IMR-90 (cell line): ENCODE results near the gene DDX41. TPM values are rescaled to one million over a fixed set of nuclear protein-coding genes. Genes with fewer than 3 reads are reported as not detected.

Source experiments
- ATAC-seq: fragments of 200-7000 bp; cut with Tn5 transposase; 2 replicates; pipeline ENCODE4 v1.9.1; 2020; ENCODE audit warnings: low read depth, mild to moderate bottlenecking, moderate library complexity
- BruUV-seq: library from RNA; stranded (reverse); fragments of 400-500 nt; replicated peaks from 2 replicates; lab custom pipeline; 2021; lab: Mats Ljungman, UMichigan
- CTCF ChIA-PET: fragments of 300-600 bp; formaldehyde crosslinking; extraction: SDS; loops from one replicate; lab custom pipeline; 2021; ENCODE audit warnings: antibody characterized with exemption; lab: Yijun Ruan, JAX
- POLR2A ChIA-PET: fragments of 300-600 bp; sonication (Branson Sonifier 250); formaldehyde crosslinking; loops from one replicate; lab custom pipeline; 2022; ENCODE audit warnings: antibody characterized with exemption; ENCODE audit not compliant: unreplicated experiment; lab: Charles Lee
- DNase-seq: peaks from one replicate; pipeline ENCODE4 v3.0.0; 2013
- H2AFZ ChIP-seq: replicated peaks from 2 replicates; pipeline ENCODE3; 2013; ENCODE audit warnings: low read length, mild to moderate bottlenecking; ENCODE audit not compliant: poor library complexity
- H2AK5ac ChIP-seq: 2 replicates; pipeline ENCODE4 v1.6.1; 2013; ENCODE audit warnings: low read depth, low read length, inconsistent platforms
- H2AK9ac ChIP-seq: replicated peaks from 2 replicates; pipeline ENCODE3; 2013; ENCODE audit warnings: mild to moderate bottlenecking, low read depth, low read length, moderate library complexity; ENCODE audit not compliant: poor library complexity
- H2BK120ac ChIP-seq: 2 replicates; pipeline ENCODE4 v1.6.1; 2013; ENCODE audit warnings: low read depth, low read length, inconsistent platforms
- H2BK15ac ChIP-seq: 3 replicates; pipeline ENCODE4 v1.6.1; 2013; ENCODE audit warnings: low read depth, low read length, inconsistent platforms
- H2BK20ac ChIP-seq: 2 replicates; pipeline ENCODE4 v1.6.1; 2013; ENCODE audit warnings: low read depth, mild to moderate bottlenecking, inconsistent platforms, low read length, moderate library complexity
- H2BK5ac ChIP-seq: 2 replicates; pipeline ENCODE4 v1.6.1; 2013; ENCODE audit warnings: mild to moderate bottlenecking, low read depth, low read length, inconsistent platforms; ENCODE audit not compliant: poor library complexity, severe bottlenecking
- H3K14ac ChIP-seq: replicated peaks from 2 replicates; pipeline ENCODE4 v1.6.1; 2013; ENCODE audit warnings: low read depth, low read length, inconsistent platforms
- H3K18ac ChIP-seq: 2 replicates; pipeline ENCODE4 v1.6.1; 2013; ENCODE audit warnings: low read depth, low read length, control low read depth
- H3K23ac ChIP-seq: 2 replicates; pipeline ENCODE4 v1.6.1; 2013; ENCODE audit warnings: low read depth, low read length, inconsistent platforms
- H3K27ac ChIP-seq: 2 replicates; pipeline ENCODE4 v1.5.1; 2013; ENCODE audit warnings: mild to moderate bottlenecking, control low read depth, low read length; ENCODE audit not compliant: insufficient read depth
- H3K27me3 ChIP-seq: 2 replicates; pipeline ENCODE4 v1.6.1; 2013; ENCODE audit warnings: low read length; ENCODE audit not compliant: control insufficient read depth, insufficient read depth
- H3K36me3 ChIP-seq: 2 replicates; pipeline ENCODE4 v1.6.1; 2013; ENCODE audit warnings: low read length, mixed read lengths; ENCODE audit not compliant: control insufficient read depth, insufficient read depth
- H3K4ac ChIP-seq: 2 replicates; pipeline ENCODE4 v1.6.1; 2013; ENCODE audit warnings: low read depth, low read length, inconsistent platforms
- H3K4me1 ChIP-seq: 2 replicates; pipeline ENCODE4 v1.6.1; 2013; ENCODE audit warnings: low read length, mixed read lengths; ENCODE audit not compliant: control insufficient read depth, insufficient read depth
- H3K4me2 ChIP-seq: 2 replicates; pipeline ENCODE4 v1.6.1; 2013; ENCODE audit warnings: low read depth, mild to moderate bottlenecking, control low read depth, low read length, moderate library complexity
- H3K4me3 ChIP-seq: 2 replicates; pipeline ENCODE4 v1.5.1; 2013; ENCODE audit warnings: low read depth, mild to moderate bottlenecking, control low read depth, low read length, moderate library complexity; ENCODE audit not compliant: insufficient read depth
- H3K56ac ChIP-seq: 2 replicates; pipeline ENCODE4 v1.6.1; 2013; ENCODE audit warnings: low read length, inconsistent platforms; ENCODE audit not compliant: insufficient read depth; ENCODE audit errors: extremely low read depth
- H3K79me1 ChIP-seq, 2 experiments: 2 replicates each; pipeline ENCODE4 v1.6.1; 2013; ENCODE audit warnings: low read length in 2 of 2, inconsistent platforms in 1 of 2, low read depth in 1 of 2
- H3K9ac ChIP-seq: 2 replicates; pipeline ENCODE4 v1.6.1; 2013; ENCODE audit warnings: low read depth, low read length, control low read depth
- H3K9me1 ChIP-seq: 2 replicates; pipeline ENCODE4 v1.6.1; 2013; ENCODE audit warnings: low read length, inconsistent platforms; ENCODE audit not compliant: insufficient read depth
- H3K9me3 ChIP-seq: 2 replicates; pipeline ENCODE4 v1.6.1; 2013; ENCODE audit warnings: low read length; ENCODE audit not compliant: control insufficient read depth, insufficient read depth
- H4K20me1 ChIP-seq: 2 replicates; pipeline ENCODE4 v1.6.1; 2013; ENCODE audit warnings: low read length, inconsistent platforms; ENCODE audit not compliant: insufficient read depth
- H4K5ac ChIP-seq: 2 replicates; pipeline ENCODE4 v1.6.1; 2013; ENCODE audit warnings: mild to moderate bottlenecking, low read depth, low read length, control low read depth
- H4K8ac ChIP-seq, 2 experiments: 2 replicates each; pipeline ENCODE4 v1.6.1; 2013; ENCODE audit warnings: low read depth in 2 of 2, low read length in 2 of 2, control low read depth in 1 of 2, inconsistent platforms in 1 of 2
- H4K91ac ChIP-seq: 2 replicates; pipeline ENCODE4 v1.6.1; 2013; ENCODE audit warnings: low read depth, low read length, inconsistent platforms; ENCODE audit not compliant: insufficient read depth
- ELK1 ChIP-seq: fragments of 150-350 bp; IDR thresholded peaks from 2 replicates; pipeline ENCODE4 v1.6.1; 2016; ENCODE audit warnings: low read depth, mild to moderate bottlenecking, low read length, moderate library complexity, borderline replicate concordance
- FOS ChIP-seq: fragments of 150-350 bp; IDR thresholded peaks from 2 replicates; pipeline ENCODE4 v1.6.1; 2016; ENCODE audit warnings: low read depth, low read length
- POLR2A ChIP-seq: IDR thresholded peaks from 2 replicates; pipeline ENCODE4 v1.6.1; 2012; ENCODE audit warnings: mild to moderate bottlenecking, low read depth, low read length
- RAD21 ChIP-seq: IDR thresholded peaks from 2 replicates; pipeline ENCODE4 v1.6.1; 2012; ENCODE audit warnings: low read length, improper control_type of control experiment
- RCOR1 ChIP-seq: IDR thresholded peaks from 2 replicates; pipeline ENCODE4 v1.6.1; 2012; ENCODE audit warnings: mild to moderate bottlenecking, low read length, improper control_type of control experiment; ENCODE audit not compliant: insufficient replicate concordance
- RFX5 ChIP-seq: IDR thresholded peaks from 2 replicates; pipeline ENCODE4 v1.8.0; 2012; ENCODE audit warnings: low read depth, mild to moderate bottlenecking, low read length, moderate library complexity
- USF2 ChIP-seq: fragments of 150-350 bp; IDR thresholded peaks from 2 replicates; pipeline ENCODE4 v1.6.1; 2017; ENCODE audit warnings: mild to moderate bottlenecking, antibody characterized with exemption, low read length, low read depth
- WGBS, 2 experiments: methylation state at CpG; one replicate each; pipeline versions ENCODE4 v1.1.5 to v1.1.7; 2013; ENCODE audit warnings: missing lambda C conversion rate in 2 of 2; ENCODE audit not compliant: insufficient read length in 1 of 2; ENCODE audit errors: extremely low coverage in 2 of 2; 5-methylcytosine and 5-hydroxymethylcytosine counted together
- dilution Hi-C: fragments of 300-500 bp; cut with HindIII; formaldehyde crosslinking; loops from one replicate; pipeline ENCODE4 v1.14.3; 2018; ENCODE audit warnings: low sequenced_read_pairs; ENCODE audit not compliant: unreplicated experiment
- in situ Hi-C: fragments of 300-500 bp; cut with MboI; formaldehyde crosslinking; loops from 3 replicates; pipeline ENCODE4 v1.14.3; 2019; ENCODE audit warnings: low sequenced_read_pairs, inconsistent platforms, mixed read lengths
- intact Hi-C: fragments of 100-400 bp; cut with micrococcal nuclease; formaldehyde crosslinking; loops from 2 replicates; pipeline ENCODE4 v1.10.0; 2022
- polyA plus RNA-seq, 3 experiments: library from polyadenylated mRNA; depleted of rRNA; stranded (reverse); fragments of >200 nt; gene quantifications; 2 replicates each; pipeline ENCODE4 v1.2.3, GENCODE V29; 2012; ENCODE audit warnings: low replicate concordance in 1 of 3
- total RNA-seq: library from RNA; depleted of rRNA; stranded (reverse); fragments of >200 nt; gene quantifications from 2 replicates; pipeline ENCODE4 v1.2.3, GENCODE V29; 2012
- TF ChIP-seq, protein P1 (sequence below): conservative IDR thresholded peaks from 2 replicates; pipeline ENCODE4 v1.5.1; 2012; ENCODE audit warnings: mild to moderate bottlenecking, low read depth, low read length, improper control_type of control experiment

DDX41 gene
- total and polyA plus RNA-seq, 2 of the 4 experiments (the other 2 are of a cell fraction), result 130 to 170 TPM

GRCh38 chr5:177490311-177490991 lies 26.3 kb downstream of the DDX41 start:
- Histone ChIP-seq H4K20me1 (peaks cover 96% of the 10 kb centered on the region), H3K14ac (no peak overlapping the region), H2BK120ac (no peak overlapping the region), H3K9ac (no peak overlapping the region), H2AK5ac (no peak overlapping the region), H4K5ac (no peak overlapping the region), H3K79me1 (peaks cover 41 to 83% of the 10 kb centered on the region in 2 experiments), H3K23ac (no peak overlapping the region), H3K18ac (no peak overlapping the region), H3K9me1 (peaks cover 9% of the 10 kb centered on the region), H2BK15ac (no peak overlapping the region), H2BK5ac (no peak overlapping the region), H3K27ac (no peak overlapping the region), H3K9me3 (no peaks in the 10 kb centered on the region), H3K4ac (no peak overlapping the region), H3K4me3 (no peak overlapping the region), H2AFZ (no peak overlapping the region), H3K27me3 (no peaks in the 10 kb centered on the region), H4K91ac (no peak overlapping the region), H3K4me1 (peaks cover 21% of the 10 kb centered on the region), H4K8ac (no peak overlapping the region), H2AK9ac (peak overlapping the region; percentile 82), H3K56ac (no peak overlapping the region), H2BK20ac (no peak overlapping the region), H3K36me3 (peaks cover 82% of the 10 kb centered on the region), H3K4me2 (no peak overlapping the region)
- dilution Hi-C loops, result no loop called here
- BruUV-seq, result no TSS peak
- ATAC-seq (no peak), DNase-seq (no peak)
- in situ Hi-C loops, result no loop called here
- intact Hi-C loops, result no loop called here
- ChIA-PET CTCF (no interaction called here), POLR2A (no interaction called here)
- 92% methylated on average over 12 of the region's 15 CpGs; no CpG with 5 or more reads in 1 of the 2 experiments for WGBS, 2 experiments
- TF ChIP-seq POLR2A (no peak), FOS (no peak), ELK1 (no peak), USF2 (no peak), RFX5 (no peak), RCOR1 (no peak), RAD21 (no peak)
- TF ChIP-seq, protein P1, sequence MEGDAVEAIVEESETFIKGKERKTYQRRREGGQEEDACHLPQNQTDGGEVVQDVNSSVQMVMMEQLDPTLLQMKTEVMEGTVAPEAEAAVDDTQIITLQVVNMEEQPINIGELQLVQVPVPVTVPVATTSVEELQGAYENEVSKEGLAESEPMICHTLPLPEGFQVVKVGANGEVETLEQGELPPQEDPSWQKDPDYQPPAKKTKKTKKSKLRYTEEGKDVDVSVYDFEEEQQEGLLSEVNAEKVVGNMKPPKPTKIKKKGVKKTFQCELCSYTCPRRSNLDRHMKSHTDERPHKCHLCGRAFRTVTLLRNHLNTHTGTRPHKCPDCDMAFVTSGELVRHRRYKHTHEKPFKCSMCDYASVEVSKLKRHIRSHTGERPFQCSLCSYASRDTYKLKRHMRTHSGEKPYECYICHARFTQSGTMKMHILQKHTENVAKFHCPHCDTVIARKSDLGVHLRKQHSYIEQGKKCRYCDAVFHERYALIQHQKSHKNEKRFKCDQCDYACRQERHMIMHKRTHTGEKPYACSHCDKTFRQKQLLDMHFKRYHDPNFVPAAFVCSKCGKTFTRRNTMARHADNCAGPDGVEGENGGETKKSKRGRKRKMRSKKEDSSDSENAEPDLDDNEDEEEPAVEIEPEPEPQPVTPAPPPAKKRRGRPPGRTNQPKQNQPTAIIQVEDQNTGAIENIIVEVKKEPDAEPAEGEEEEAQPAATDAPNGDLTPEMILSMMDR, result no peak
